DOHH2 (cell line): Measurements from ENCODE around the gene SH3RF3.

Experiments
- H3F3A ChIP-seq: fragments of 200-600 bp; sonication (generic), shearing (Covaris generic); 2 replicates; pipeline ENCODE4 v1.6.0; 2016; ENCODE audit warnings: antibody characterized with exemption, mild to moderate bottlenecking; ENCODE audit not compliant: control insufficient read depth, insufficient read depth
- H3K27ac ChIP-seq: fragments of 200-600 bp; sonication (generic); 2 replicates; pipeline ENCODE4 v1.5.1; 2014; ENCODE audit warnings: low read depth, mild to moderate bottlenecking, low read length, moderate library complexity
- H3K27me3 ChIP-seq: fragments of 200-600 bp; sonication (generic); 2 replicates; pipeline ENCODE4 v1.6.1; 2014; ENCODE audit warnings: mild to moderate bottlenecking, low read length, mixed read lengths; ENCODE audit not compliant: control insufficient read depth
- H3K36me3 ChIP-seq: fragments of 200-600 bp; sonication (generic); 2 replicates; pipeline ENCODE4 v1.6.1; 2014; ENCODE audit warnings: mild to moderate bottlenecking, low read length, moderate library complexity, mixed read lengths; ENCODE audit not compliant: control insufficient read depth
- H3K4me1 ChIP-seq: fragments of 200-600 bp; sonication (generic); 2 replicates; pipeline ENCODE4 v1.6.1; 2014; ENCODE audit warnings: mild to moderate bottlenecking, low read length, mixed read lengths; ENCODE audit not compliant: control insufficient read depth
- H3K4me2 ChIP-seq: fragments of 200-600 bp; sonication (generic); 2 replicates; pipeline ENCODE4 v1.6.0; 2014; ENCODE audit warnings: mild to moderate bottlenecking, low read length, moderate library complexity
- H3K4me3 ChIP-seq: fragments of 200-600 bp; sonication (generic); 2 replicates; pipeline ENCODE4 v1.5.1; 2014; ENCODE audit warnings: mild to moderate bottlenecking, low read length, mixed read lengths
- H3K79me2 ChIP-seq: fragments of 200-600 bp; sonication (generic); 2 replicates; pipeline ENCODE4 v1.6.1; 2014; ENCODE audit warnings: mild to moderate bottlenecking, low read length, mixed read lengths; ENCODE audit not compliant: control insufficient read depth
- H3K9me2 ChIP-seq: fragments of 200-600 bp; sonication (generic); replicated peaks from 2 replicates; pipeline ENCODE4 v1.6.1; 2014; ENCODE audit warnings: mild to moderate bottlenecking, low read length, mixed read lengths; ENCODE audit not compliant: control insufficient read depth
- H3K9me3 ChIP-seq: fragments of 200-600 bp; sonication (generic); 2 replicates; pipeline ENCODE4 v1.6.1; 2014; ENCODE audit warnings: antibody characterized with exemption, low read length, mixed read lengths; ENCODE audit not compliant: control insufficient read depth, insufficient read depth
- H4K20me1 ChIP-seq: fragments of 200-600 bp; sonication (generic); 2 replicates; pipeline ENCODE4 v1.6.0; 2014; ENCODE audit warnings: low read depth, mild to moderate bottlenecking, antibody characterized with exemption, low read length, moderate library complexity; ENCODE audit not compliant: control insufficient read depth, insufficient read depth
- EZH2phosphoT487 ChIP-seq: fragments of 200-600 bp; sonication (generic); IDR thresholded peaks from 2 replicates; pipeline ENCODE4 v1.6.1; 2017; ENCODE audit warnings: borderline replicate concordance, mild to moderate bottlenecking, antibody characterized with exemption, low read length, moderate library complexity, mixed read lengths
- TF ChIP-seq, protein P1 (sequence below): fragments of 200-600 bp; sonication (generic); IDR thresholded peaks from one replicate; pipeline ENCODE4 v1.5.1; 2014; ENCODE audit warnings: antibody characterized with exemption, mild to moderate bottlenecking, low read depth, low read length; ENCODE audit not compliant: poor library complexity, severe bottlenecking

Gene SH3RF3

DNA sequence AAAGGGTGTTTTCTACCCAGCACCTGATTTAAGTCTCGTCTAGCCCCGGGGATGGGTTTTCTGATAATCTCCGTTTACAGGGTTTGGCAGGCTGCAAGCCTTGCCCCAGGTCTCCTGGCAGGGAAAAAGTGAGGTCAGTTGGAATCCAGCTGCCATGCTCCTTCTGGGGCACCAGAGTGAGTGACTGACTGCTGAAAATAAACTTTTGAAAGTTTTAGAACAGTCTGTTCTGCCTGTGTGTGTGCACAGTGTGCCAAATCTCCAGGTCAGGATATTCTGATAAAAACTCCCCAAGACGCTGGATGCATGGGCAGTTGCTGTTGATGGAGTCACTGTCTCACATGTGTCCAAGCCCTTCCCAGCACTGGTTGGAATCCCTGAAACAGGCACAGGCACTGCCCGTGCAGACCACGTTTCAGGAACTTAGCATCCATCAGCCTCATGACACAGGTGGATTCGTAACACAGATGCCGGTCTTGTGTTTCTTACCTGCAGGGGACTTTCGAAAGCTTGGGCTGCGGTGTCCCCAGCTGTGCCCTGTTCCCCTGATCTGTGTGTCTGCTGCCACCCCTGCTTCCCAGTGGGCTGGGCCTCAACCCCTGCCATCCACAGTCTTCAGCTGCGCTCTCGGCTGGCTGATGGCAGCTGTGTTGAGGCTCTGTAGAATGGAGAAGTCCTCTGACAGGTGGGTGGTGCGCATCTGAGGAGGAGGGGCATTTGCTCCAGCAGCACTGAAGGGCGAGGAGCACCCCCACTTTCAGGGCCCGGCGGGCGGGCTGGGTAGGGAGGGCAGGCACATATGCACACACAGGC, 65.0 kb downstream of the SH3RF3 start:
- TF ChIP-seq, protein P1, sequence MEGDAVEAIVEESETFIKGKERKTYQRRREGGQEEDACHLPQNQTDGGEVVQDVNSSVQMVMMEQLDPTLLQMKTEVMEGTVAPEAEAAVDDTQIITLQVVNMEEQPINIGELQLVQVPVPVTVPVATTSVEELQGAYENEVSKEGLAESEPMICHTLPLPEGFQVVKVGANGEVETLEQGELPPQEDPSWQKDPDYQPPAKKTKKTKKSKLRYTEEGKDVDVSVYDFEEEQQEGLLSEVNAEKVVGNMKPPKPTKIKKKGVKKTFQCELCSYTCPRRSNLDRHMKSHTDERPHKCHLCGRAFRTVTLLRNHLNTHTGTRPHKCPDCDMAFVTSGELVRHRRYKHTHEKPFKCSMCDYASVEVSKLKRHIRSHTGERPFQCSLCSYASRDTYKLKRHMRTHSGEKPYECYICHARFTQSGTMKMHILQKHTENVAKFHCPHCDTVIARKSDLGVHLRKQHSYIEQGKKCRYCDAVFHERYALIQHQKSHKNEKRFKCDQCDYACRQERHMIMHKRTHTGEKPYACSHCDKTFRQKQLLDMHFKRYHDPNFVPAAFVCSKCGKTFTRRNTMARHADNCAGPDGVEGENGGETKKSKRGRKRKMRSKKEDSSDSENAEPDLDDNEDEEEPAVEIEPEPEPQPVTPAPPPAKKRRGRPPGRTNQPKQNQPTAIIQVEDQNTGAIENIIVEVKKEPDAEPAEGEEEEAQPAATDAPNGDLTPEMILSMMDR, result no peak
- TF ChIP-seq EZH2phosphoT487, result no peak
- Histone ChIP-seq H3K4me3 (no peak overlapping the region), H3K9me3 (no peaks in the 10 kb centered on the region), H3K9me2 (no peaks in the 10 kb centered on the region), H3K36me3 (no peaks in the 10 kb centered on the region), H3K4me1 (0 out of 2 replicates have a peak, but pooled peaks cover 3% of the 10 kb centered on the region), H3K27ac (no peak overlapping the region), H3K79me2 (no peaks in the 10 kb centered on the region), H3K27me3 (peaks cover 22% of the 10 kb centered on the region), H3F3A (no peaks in the 10 kb centered on the region), H3K4me2 (no peak overlapping the region), H4K20me1 (no peaks in the 10 kb centered on the region)

DNA sequence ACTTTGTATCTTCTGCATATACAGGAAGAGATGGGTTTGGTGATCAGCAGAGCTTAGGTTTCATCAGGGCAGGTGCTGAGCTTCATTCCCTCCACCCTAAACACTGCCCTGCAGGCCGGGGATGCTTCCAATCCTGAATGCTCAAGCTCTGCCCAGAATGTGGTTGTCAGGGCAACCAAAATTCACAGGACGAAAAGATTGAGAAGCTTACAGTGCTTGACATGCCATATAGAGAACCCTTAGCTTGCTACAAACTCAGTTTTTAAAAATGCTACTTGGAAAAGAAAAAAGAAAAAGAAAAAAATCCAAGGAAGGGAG, 65.6 kb downstream of the SH3RF3 start:
- Histone ChIP-seq H3K79me2 (no peaks in the 10 kb centered on the region), H3K27me3 (peaks cover 22% of the 10 kb centered on the region), H3F3A (no peaks in the 10 kb centered on the region), H3K4me3 (no peak overlapping the region), H3K9me3 (no peaks in the 10 kb centered on the region), H4K20me1 (no peaks in the 10 kb centered on the region), H3K27ac (no peak overlapping the region), H3K36me3 (no peaks in the 10 kb centered on the region), H3K4me2 (no peak overlapping the region), H3K9me2 (no peaks in the 10 kb centered on the region), H3K4me1 (0 out of 2 replicates have a peak, but pooled peaks cover 3% of the 10 kb centered on the region)
- TF ChIP-seq EZH2phosphoT487, result no peak
- TF ChIP-seq, protein P1, result no peak

DNA sequence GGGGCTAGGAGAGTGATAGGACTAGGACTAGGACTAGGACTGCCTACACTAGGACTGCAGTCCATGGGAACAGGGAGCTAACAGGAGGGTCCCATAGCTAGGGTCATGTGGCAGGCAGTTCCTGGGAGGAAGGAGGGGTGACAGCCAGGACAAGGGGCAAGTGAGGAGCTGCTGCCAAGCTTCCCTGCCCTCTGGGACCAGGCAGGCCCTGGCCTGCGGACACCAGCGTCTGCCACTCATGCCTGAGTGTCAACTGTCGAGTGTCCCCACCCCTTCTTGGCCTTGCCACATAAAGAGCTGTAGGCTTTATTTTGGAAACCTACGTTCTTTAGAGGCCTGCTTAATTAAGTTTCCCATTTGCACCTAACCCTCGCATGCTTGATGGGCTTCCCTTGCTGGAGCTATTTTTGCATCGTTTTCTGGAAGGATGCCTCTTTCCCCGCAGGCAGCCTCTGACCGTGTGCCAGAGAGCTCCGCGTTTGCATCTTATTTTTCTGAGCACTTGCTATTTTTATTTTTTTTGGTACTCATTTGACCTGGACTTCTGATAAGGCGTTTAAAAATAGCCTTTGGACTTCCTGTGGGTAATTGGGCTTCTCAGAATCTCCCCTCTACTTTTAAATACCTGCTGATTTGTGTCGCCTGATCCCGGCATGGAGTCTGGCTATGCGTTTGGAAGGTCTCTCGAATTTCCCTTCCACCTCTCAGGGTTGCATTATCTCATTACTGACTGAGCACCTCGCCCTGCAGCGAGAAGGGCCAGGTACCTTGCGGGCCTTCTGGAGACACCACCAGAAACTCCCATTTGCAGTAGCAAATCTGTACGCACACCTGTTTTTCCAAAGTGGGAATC, 66.4 kb downstream of the SH3RF3 start:
- Histone ChIP-seq H3K4me3 (no peak overlapping the region), H3K27me3 (peaks cover 22% of the 10 kb centered on the region), H3K9me2 (no peaks in the 10 kb centered on the region), H3F3A (no peaks in the 10 kb centered on the region), H3K79me2 (no peaks in the 10 kb centered on the region), H3K9me3 (no peaks in the 10 kb centered on the region), H3K36me3 (no peaks in the 10 kb centered on the region), H3K27ac (no peak overlapping the region), H3K4me2 (no peak overlapping the region), H4K20me1 (no peaks in the 10 kb centered on the region), H3K4me1 (0 out of 2 replicates have a peak, but pooled peaks cover 3% of the 10 kb centered on the region)
- TF ChIP-seq EZH2phosphoT487, result no peak
- TF ChIP-seq, protein P1, result no peak
